Measurements from ENCODE around the gene COL28A1.
"Not testable (repeated sequence)": the region's sequence is repeated elsewhere in the genome, so short reads cannot be mapped to it uniquely, and the experiment has no call there.

Gene COL28A1

GRCh38 chr7:7405461-7405860, 130.2 kb downstream of the COL28A1 start:
- Histone ChIP-seq H3K4me3 (ENCODE audit: low read depth, low read length) (no peak overlapping the region), H3K9ac (no peak overlapping the region), H3K79me2 (no peaks in the 10 kb centered on the region), H3K9me3 (ENCODE audit: control insufficient read depth, low read length) (no peaks in the 10 kb centered on the region), H3K27me3 (ENCODE audit: control insufficient read depth, insufficient read depth, low read length) (no peaks in the 10 kb centered on the region), H2AFZ (no peak overlapping the region), H3K27ac (no peak overlapping the region), H3K4me1 (peaks cover 14% of the 10 kb centered on the region), H3K36me3 (ENCODE audit: control insufficient read depth, insufficient read depth, low read length) (no peaks in the 10 kb centered on the region), H3K4me2 (ENCODE audit: low read length) (no peak overlapping the region)
- no peak for TF ChIP-seq CTCF (IDR thresholded peaks at IDR 0.05)

GRCh38 chr7:7399707-7400106, 136.0 kb downstream of the COL28A1 start:
- no peaks in the 10 kb centered on the region for H3K27me3 ChIP-seq (ENCODE audit: control insufficient read depth, insufficient read depth, low read length)
- H3K79me2 ChIP-seq, result no peaks in the 10 kb centered on the region
- H3K9me3 ChIP-seq (ENCODE audit: control insufficient read depth, low read length), result no peaks in the 10 kb centered on the region
- TF ChIP-seq CTCF (IDR thresholded peaks at IDR 0.05), result no peak
- no peaks in the 10 kb centered on the region for H3K36me3 ChIP-seq (ENCODE audit: control insufficient read depth, insufficient read depth, low read length)
- peak overlapping the region; percentile 37 for H3K4me2 ChIP-seq (ENCODE audit: low read length)
- H3K4me3 ChIP-seq (ENCODE audit: low read depth, low read length), result no peak overlapping the region
- peaks cover 26% of the 10 kb centered on the region for H3K4me1 ChIP-seq
- H3K27ac ChIP-seq, result peak overlapping the region; percentile 40
- no peak overlapping the region for H3K9ac ChIP-seq
- peak overlapping the region; percentile 12 for H2AFZ ChIP-seq

GRCh38 chr7:7395785-7396184, 139.9 kb downstream of the COL28A1 start:
- Histone ChIP-seq H3K27me3 (ENCODE audit: control insufficient read depth, insufficient read depth, low read length) (no peaks in the 10 kb centered on the region), H3K9ac (no peak overlapping the region), H3K36me3 (ENCODE audit: control insufficient read depth, insufficient read depth, low read length) (no peaks in the 10 kb centered on the region), H3K4me2 (ENCODE audit: low read length) (no peak overlapping the region), H3K9me3 (ENCODE audit: control insufficient read depth, low read length) (no peaks in the 10 kb centered on the region), H3K79me2 (no peaks in the 10 kb centered on the region), H3K27ac (no peak overlapping the region), H3K4me1 (peaks cover 13% of the 10 kb centered on the region), H3K4me3 (ENCODE audit: low read depth, low read length) (no peak overlapping the region), H2AFZ (no peak overlapping the region)
- TF ChIP-seq CTCF (IDR thresholded peaks at IDR 0.05), result no peak

- H3K36me3 ChIP-seq (ENCODE audit: control insufficient read depth, insufficient read depth, low read length); H3K4me1 ChIP-seq; H3K27ac ChIP-seq; H3K27me3 ChIP-seq (ENCODE audit: control insufficient read depth, insufficient read depth, low read length); H3K9me3 ChIP-seq (ENCODE audit: control insufficient read depth, low read length); H2AFZ ChIP-seq; H3K9ac ChIP-seq; H3K4me3 ChIP-seq (ENCODE audit: low read depth, low read length); H3K4me2 ChIP-seq (ENCODE audit: low read length); H3K79me2 ChIP-seq: not testable (repeated sequence)
These were observed 147.5 kb downstream of the COL28A1 start for GRCh38 chr7:7388164-7388563.

GRCh38 chr7:7385421-7385820, 150.3 kb downstream of the COL28A1 start:
- H2AFZ ChIP-seq, result no peak overlapping the region
- no peaks in the 10 kb centered on the region for H3K36me3 ChIP-seq (ENCODE audit: control insufficient read depth, insufficient read depth, low read length)
- H3K9me3 ChIP-seq (ENCODE audit: control insufficient read depth, low read length), result no peaks in the 10 kb centered on the region
- no peak overlapping the region for H3K4me2 ChIP-seq (ENCODE audit: low read length)
- no peaks in the 10 kb centered on the region for H3K27me3 ChIP-seq (ENCODE audit: control insufficient read depth, insufficient read depth, low read length)
- no peak for TF ChIP-seq CTCF (IDR thresholded peaks at IDR 0.05)
- no peaks in the 10 kb centered on the region for H3K4me1 ChIP-seq
- H3K79me2 ChIP-seq, result no peaks in the 10 kb centered on the region
- H3K4me3 ChIP-seq (ENCODE audit: low read depth, low read length), result no peak overlapping the region
- no peak overlapping the region for H3K27ac ChIP-seq
- H3K9ac ChIP-seq, result no peak overlapping the region
